Mesenchymal stem cell (in vitro differentiated cells and primary cell): ENCODE measurements around the gene EML6.
"Not testable (repeated sequence)": the region's sequence is repeated elsewhere in the genome, so short reads cannot be mapped to it uniquely, and the experiment has no call there.

Experiments used
- DNase-seq: peaks from one replicate; pipeline ENCODE4 v3.0.0-alpha.2; 2013
- H2AFZ ChIP-seq: one replicate; pipeline ENCODE4 v1.6.1; 2013; ENCODE audit warnings: low read depth, mild to moderate bottlenecking, control low read depth, inconsistent platforms, low read length, moderate library complexity
- H2AK5ac ChIP-seq: 2 replicates; pipeline ENCODE4 v1.6.1; 2013; ENCODE audit warnings: low read length, moderate library complexity, mild to moderate bottlenecking, inconsistent platforms; ENCODE audit not compliant: severe bottlenecking
- H2BK120ac ChIP-seq: one replicate; pipeline ENCODE4 v1.6.1; 2013; ENCODE audit warnings: low read depth, mild to moderate bottlenecking, inconsistent platforms, low read length, moderate library complexity
- H2BK12ac ChIP-seq, 2 experiments: one replicate each; pipeline ENCODE4 v1.6.1; 2013; ENCODE audit warnings: inconsistent platforms in 2 of 2, low read length in 2 of 2, mild to moderate bottlenecking in 2 of 2, moderate library complexity in 2 of 2, control low read depth in 1 of 2
- H2BK15ac ChIP-seq: one replicate; pipeline ENCODE4 v1.6.1; 2013; ENCODE audit warnings: mild to moderate bottlenecking, low read depth, inconsistent platforms; ENCODE audit not compliant: poor library complexity, severe bottlenecking
- H2BK5ac ChIP-seq: 2 replicates; pipeline ENCODE4 v1.6.1; 2013; ENCODE audit warnings: low read depth, mild to moderate bottlenecking, low read length, control low read depth, inconsistent platforms; ENCODE audit not compliant: poor library complexity, severe bottlenecking
- H3K14ac ChIP-seq, 2 experiments: one replicate each; pipeline ENCODE4 v1.6.1; 2013; ENCODE audit warnings: inconsistent platforms in 2 of 2, low read length in 2 of 2, control low read depth in 1 of 2, mild to moderate bottlenecking in 1 of 2, moderate library complexity in 1 of 2
- H3K18ac ChIP-seq, 2 experiments: one replicate each; pipeline ENCODE4 v1.6.1; 2013; ENCODE audit warnings: inconsistent platforms in 2 of 2, low read length in 2 of 2, control low read depth in 1 of 2, low read depth in 1 of 2, mild to moderate bottlenecking in 1 of 2
- H3K23ac ChIP-seq, 2 experiments: one replicate each; pipeline ENCODE4 v1.6.1; 2013; ENCODE audit warnings: inconsistent platforms in 2 of 2, low read length in 2 of 2, mild to moderate bottlenecking in 2 of 2, moderate library complexity in 2 of 2, control low read depth in 1 of 2
- H3K27ac ChIP-seq: 2 replicates; pipeline ENCODE4 v1.5.1; 2013; ENCODE audit warnings: mild to moderate bottlenecking, moderate library complexity, low read length, control low read depth, inconsistent platforms; ENCODE audit not compliant: poor library complexity, severe bottlenecking
- H3K27me3 ChIP-seq, 2 experiments: 2 replicates each; pipeline versions ENCODE4 v1.6.1 to v1.7.0; 2013; ENCODE audit warnings: low read length in 2 of 2, mild to moderate bottlenecking in 2 of 2, moderate library complexity in 2 of 2, control low read depth in 1 of 2, inconsistent platforms in 1 of 2; ENCODE audit not compliant: control insufficient read depth in 1 of 2, insufficient read depth in 1 of 2
- H3K36me3 ChIP-seq, 2 experiments: 2 replicates each; pipeline versions ENCODE4 v1.6.1 to v1.7.0; 2013; ENCODE audit warnings: low read length in 2 of 2, control low read depth in 1 of 2, inconsistent platforms in 1 of 2, low read depth in 1 of 2, mild to moderate bottlenecking in 1 of 2; ENCODE audit not compliant: insufficient read depth in 2 of 2, control insufficient read depth in 1 of 2
- H3K4ac ChIP-seq, 2 experiments: one replicate each; pipeline ENCODE4 v1.6.1; 2013; ENCODE audit warnings: inconsistent platforms in 2 of 2, low read length in 2 of 2, mild to moderate bottlenecking in 2 of 2, moderate library complexity in 2 of 2, control low read depth in 1 of 2, low read depth in 1 of 2
- H3K4me1 ChIP-seq: 2 replicates; pipeline ENCODE4 v1.6.1; 2013; ENCODE audit warnings: low read depth, low read length, control low read depth; ENCODE audit not compliant: control insufficient read depth, insufficient read depth
- H3K4me2 ChIP-seq: 2 replicates; pipeline ENCODE4 v1.6.1; 2013; ENCODE audit warnings: low read length, mild to moderate bottlenecking, inconsistent platforms; ENCODE audit not compliant: poor library complexity, severe bottlenecking
- H3K4me3 ChIP-seq, 2 experiments: 2 replicates each; pipeline versions ENCODE4 v1.5.1 to v1.7.0; 2013; ENCODE audit warnings: low read length in 2 of 2, mild to moderate bottlenecking in 2 of 2, control low read depth in 1 of 2, low read depth in 1 of 2; ENCODE audit not compliant: insufficient read depth in 1 of 2
- H3K79me1 ChIP-seq: replicated peaks from 2 replicates; pipeline ENCODE4 v1.6.1; 2013; ENCODE audit warnings: mild to moderate bottlenecking, control low read depth, low read length, inconsistent platforms; ENCODE audit not compliant: poor library complexity, severe bottlenecking
- H3K9ac ChIP-seq: 2 replicates; pipeline ENCODE4 v1.7.0; 2013; ENCODE audit warnings: mild to moderate bottlenecking, low read length, moderate library complexity
- H3K9me3 ChIP-seq: 2 replicates; pipeline ENCODE4 v1.7.0; 2013; ENCODE audit warnings: mild to moderate bottlenecking, low read length; ENCODE audit not compliant: control insufficient read depth
- H4K8ac ChIP-seq: one replicate; pipeline ENCODE4 v1.6.1; 2013; ENCODE audit warnings: inconsistent platforms, mild to moderate bottlenecking, low read length, moderate library complexity
- H4K91ac ChIP-seq: one replicate; pipeline ENCODE4 v1.6.1; 2013; ENCODE audit warnings: mild to moderate bottlenecking, low read length, inconsistent platforms
- WGBS: methylation state at CpG from one replicate; pipeline ENCODE4 v1.1.7; 2013; ENCODE audit warnings: mixed read lengths; 5-methylcytosine and 5-hydroxymethylcytosine counted together

Gene EML6

GRCh38 chr2:54838585-54839035 lies 115.1 kb downstream of the EML6 start:
- no peak overlapping the region for H4K8ac ChIP-seq
- no peak overlapping the region for H2BK12ac ChIP-seq
- H3K27ac ChIP-seq: no peak overlapping the region
- no peak overlapping the region for H2AFZ ChIP-seq
- no peak overlapping the region for H2BK15ac ChIP-seq
- no peaks in the 10 kb centered on the region for H3K9me3 ChIP-seq
- no peak overlapping the region for H3K4ac ChIP-seq
- no peak overlapping the region for H3K4me3 ChIP-seq
- DNase-seq: peak; percentile 71
- no peak overlapping the region for H3K14ac ChIP-seq
- no peak overlapping the region for H3K18ac ChIP-seq
- peak overlapping the region; percentile 25 for H3K9ac ChIP-seq
- no peak overlapping the region for H3K23ac ChIP-seq
- H3K4me1 ChIP-seq: peaks cover 3% of the 10 kb centered on the region
- 17% methylated on average over 2 of the region's 4 CpGs for whole genome bisulfite sequencing
- no peak overlapping the region for H3K4me2 ChIP-seq
- H2AK5ac ChIP-seq: no peak overlapping the region
- H3K79me1 ChIP-seq: no peaks in the 10 kb centered on the region
- no peak overlapping the region for H2BK120ac ChIP-seq
- H2BK5ac ChIP-seq: no peak overlapping the region
- H3K36me3 ChIP-seq: no peaks in the 10 kb centered on the region
- no peak overlapping the region for H4K91ac ChIP-seq
- H3K27me3 ChIP-seq: no peaks in the 10 kb centered on the region

- 74% methylated on average over 5 of the region's 6 CpGs for WGBS
- no peak overlapping the region for H3K18ac ChIP-seq
- no peak overlapping the region for H3K4ac ChIP-seq
Measured at GRCh38 chr2:54839461-54840255, 116.2 kb downstream of the EML6 start.

GRCh38 chr2:54840559-54841468 lies 117.4 kb downstream of the EML6 start:
- Histone ChIP-seq H3K4me2 (no peak overlapping the region), H3K14ac (no peak overlapping the region), H3K27ac (no peak overlapping the region), H3K4ac (no peak overlapping the region), H3K4me1 (peaks cover 4% of the 10 kb centered on the region), H2BK12ac (no peak overlapping the region), H2BK15ac (no peak overlapping the region), H3K23ac (no peak overlapping the region), H3K4me3 (no peak overlapping the region), H2BK120ac (no peak overlapping the region), H2AFZ (peak overlapping the region; percentile 18), H2AK5ac (no peak overlapping the region), H2BK5ac (no peak overlapping the region), H3K9me3 (no peaks in the 10 kb centered on the region), H3K9ac (no peak overlapping the region), H3K79me1 (no peaks in the 10 kb centered on the region), H3K36me3 (no peaks in the 10 kb centered on the region), H3K27me3 (no peaks in the 10 kb centered on the region), H4K91ac (no peak overlapping the region), H3K18ac (no peak overlapping the region), H4K8ac (no peak overlapping the region)
- 83% methylated on average over 6 of the region's 7 CpGs for WGBS
- no peak for DNase-seq

More at GRCh38 chr2:54839461-54840255, 116.2 kb downstream of the EML6 start:
- Histone ChIP-seq H3K27me3 (no peaks in the 10 kb centered on the region), H3K4me2 (no peak overlapping the region), H3K27ac (no peak overlapping the region), H3K4me3 (no peak overlapping the region), H3K9ac (no peak overlapping the region), H2AFZ (no peak overlapping the region), H3K9me3 (no peaks in the 10 kb centered on the region), H2BK15ac (no peak overlapping the region), H3K4me1 (peaks cover 3% of the 10 kb centered on the region), H2BK120ac (no peak overlapping the region), H3K36me3 (no peaks in the 10 kb centered on the region), H2AK5ac (no peak overlapping the region), H3K23ac (no peak overlapping the region), H2BK5ac (no peak overlapping the region), H4K91ac (no peak overlapping the region), H3K79me1 (no peaks in the 10 kb centered on the region), H4K8ac (no peak overlapping the region), H2BK12ac (no peak overlapping the region), H3K14ac (no peak overlapping the region)
- no peak for DNase-seq

GRCh38 chr2:54841500-54841899 lies 118.0 kb downstream of the EML6 start:
- H4K91ac ChIP-seq, H3K27ac ChIP-seq, H3K79me1 ChIP-seq, H4K8ac ChIP-seq, H3K14ac ChIP-seq, H2BK12ac ChIP-seq, H2BK5ac ChIP-seq, H2BK15ac ChIP-seq, H2AFZ ChIP-seq, H3K9ac ChIP-seq, H3K4me3 ChIP-seq, DNase-seq, H3K36me3 ChIP-seq, H3K9me3 ChIP-seq, H3K18ac ChIP-seq, H3K4me1 ChIP-seq, H3K27me3 ChIP-seq, H2BK120ac ChIP-seq, H3K23ac ChIP-seq, H2AK5ac ChIP-seq, H3K4ac ChIP-seq, H3K4me2 ChIP-seq: not testable (repeated sequence)
- WGBS: 93% methylated on average over 6 of the region's 10 CpGs
